Glutamatergic neuron (in vitro differentiated cells): ENCODE measurements around the gene SPATA19. TPM values are rescaled to one million over a fixed set of nuclear protein-coding genes. Genes with fewer than 3 reads are reported as not detected.

ENCODE experiments used
- DNase-seq: peaks from one replicate; pipeline ENCODE4 v3.0.0; 2022
- H3K27ac Mint-ChIP-seq: one replicate; pipeline ENCODE4 v1.8.0; 2020; ENCODE audit warnings: mild to moderate bottlenecking, mixed read lengths, inconsistent platforms; ENCODE audit not compliant: unreplicated experiment
- H3K27me3 Mint-ChIP-seq: one replicate; pipeline ENCODE4 v1.8.0; 2020; ENCODE audit warnings: mild to moderate bottlenecking, moderate library complexity, mixed read lengths, inconsistent platforms; ENCODE audit not compliant: unreplicated experiment
- H3K36me3 Mint-ChIP-seq: one replicate; pipeline ENCODE4 v1.8.0; 2020; ENCODE audit warnings: mild to moderate bottlenecking, mixed read lengths, inconsistent platforms; ENCODE audit not compliant: unreplicated experiment
- H3K4me1 Mint-ChIP-seq: one replicate; pipeline ENCODE4 v1.8.0; 2020; ENCODE audit warnings: mild to moderate bottlenecking, low read depth, mixed read lengths, inconsistent platforms; ENCODE audit not compliant: unreplicated experiment
- H3K4me3 Mint-ChIP-seq: one replicate; pipeline ENCODE4 v1.8.0; 2020; ENCODE audit warnings: mild to moderate bottlenecking, mixed read lengths, inconsistent platforms; ENCODE audit not compliant: unreplicated experiment
- H3K9me3 Mint-ChIP-seq: one replicate; pipeline ENCODE4 v1.8.0; 2020; ENCODE audit warnings: mild to moderate bottlenecking, moderate library complexity, mixed read lengths, inconsistent platforms; ENCODE audit not compliant: unreplicated experiment
- total RNA-seq: library from RNA; stranded (reverse); fragmentation: NEBNext Ultra II Directional; extraction: Animal tissue kit (Norgen Biotek cat#: 25700); gene quantifications from one replicate; pipeline ENCODE4 v1.2.1, GENCODE V29; 2021; ENCODE audit not compliant: unreplicated experiment
- TF ChIP-seq, protein P1 (sequence below): fragments of 200-600 bp; sonication (generic); IDR thresholded peaks from one replicate; pipeline ENCODE4 v1.5.0; 2021; ENCODE audit not compliant: partially characterized antibody, unreplicated experiment

The SPATA19 gene
- total RNA-seq, 1 donor from 2014 or later = not detected

GRCh38 chr11:133814588-133815100 lies 30.7 kb downstream of the SPATA19 start:
- Mint-ChIP-seq H3K27me3 (no peaks in the 10 kb centered on the region), H3K4me3 (no peak overlapping the region), H3K36me3 (no peaks in the 10 kb centered on the region), H3K9me3 (peaks cover 4% of the 10 kb centered on the region), H3K27ac (no peak overlapping the region), H3K4me1 (peaks cover 20% of the 10 kb centered on the region)
- no peak for DNase-seq
- TF ChIP-seq, protein P1, sequence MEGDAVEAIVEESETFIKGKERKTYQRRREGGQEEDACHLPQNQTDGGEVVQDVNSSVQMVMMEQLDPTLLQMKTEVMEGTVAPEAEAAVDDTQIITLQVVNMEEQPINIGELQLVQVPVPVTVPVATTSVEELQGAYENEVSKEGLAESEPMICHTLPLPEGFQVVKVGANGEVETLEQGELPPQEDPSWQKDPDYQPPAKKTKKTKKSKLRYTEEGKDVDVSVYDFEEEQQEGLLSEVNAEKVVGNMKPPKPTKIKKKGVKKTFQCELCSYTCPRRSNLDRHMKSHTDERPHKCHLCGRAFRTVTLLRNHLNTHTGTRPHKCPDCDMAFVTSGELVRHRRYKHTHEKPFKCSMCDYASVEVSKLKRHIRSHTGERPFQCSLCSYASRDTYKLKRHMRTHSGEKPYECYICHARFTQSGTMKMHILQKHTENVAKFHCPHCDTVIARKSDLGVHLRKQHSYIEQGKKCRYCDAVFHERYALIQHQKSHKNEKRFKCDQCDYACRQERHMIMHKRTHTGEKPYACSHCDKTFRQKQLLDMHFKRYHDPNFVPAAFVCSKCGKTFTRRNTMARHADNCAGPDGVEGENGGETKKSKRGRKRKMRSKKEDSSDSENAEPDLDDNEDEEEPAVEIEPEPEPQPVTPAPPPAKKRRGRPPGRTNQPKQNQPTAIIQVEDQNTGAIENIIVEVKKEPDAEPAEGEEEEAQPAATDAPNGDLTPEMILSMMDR = no peak

- no peak for DNase-seq
- Mint-ChIP-seq H3K36me3 (no peaks in the 10 kb centered on the region), H3K27me3 (no peaks in the 10 kb centered on the region), H3K4me1 (peaks cover 13% of the 10 kb centered on the region), H3K9me3 (peaks cover 4% of the 10 kb centered on the region), H3K27ac (no peak overlapping the region), H3K4me3 (no peak overlapping the region)
- TF ChIP-seq, protein P1 = no peak
Observed at GRCh38 chr11:133811850-133812685, 33.2 kb downstream of the SPATA19 start.

DNA sequence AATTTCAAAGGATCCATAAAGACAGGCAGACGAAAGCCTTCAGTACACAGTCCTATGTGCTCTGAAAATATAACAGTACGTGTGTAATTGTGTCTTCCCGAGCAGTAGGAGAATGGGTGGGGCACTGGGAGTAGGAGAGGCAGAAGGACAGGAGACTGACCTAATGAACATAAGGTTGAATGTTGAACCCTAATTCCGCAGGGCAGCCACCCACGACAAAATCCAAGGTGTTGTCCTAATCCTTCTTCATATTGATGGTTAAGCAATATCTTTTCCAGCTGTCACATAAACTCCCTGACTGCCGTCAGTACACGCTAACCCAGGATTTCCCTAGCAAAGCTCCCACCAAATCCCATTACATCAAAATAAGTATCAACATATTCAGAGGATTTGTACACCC lies 34.5 kb downstream of the SPATA19 start:
- H3K27me3 Mint-ChIP-seq = no peaks in the 10 kb centered on the region
- TF ChIP-seq, protein P1 = no peak
- H3K36me3 Mint-ChIP-seq = no peaks in the 10 kb centered on the region
- no peak overlapping the region for H3K27ac Mint-ChIP-seq
- DNase-seq = no peak
- peaks cover 2% of the 10 kb centered on the region for H3K9me3 Mint-ChIP-seq
- H3K4me3 Mint-ChIP-seq = no peak overlapping the region
- peaks cover 4% of the 10 kb centered on the region for H3K4me1 Mint-ChIP-seq

DNA sequence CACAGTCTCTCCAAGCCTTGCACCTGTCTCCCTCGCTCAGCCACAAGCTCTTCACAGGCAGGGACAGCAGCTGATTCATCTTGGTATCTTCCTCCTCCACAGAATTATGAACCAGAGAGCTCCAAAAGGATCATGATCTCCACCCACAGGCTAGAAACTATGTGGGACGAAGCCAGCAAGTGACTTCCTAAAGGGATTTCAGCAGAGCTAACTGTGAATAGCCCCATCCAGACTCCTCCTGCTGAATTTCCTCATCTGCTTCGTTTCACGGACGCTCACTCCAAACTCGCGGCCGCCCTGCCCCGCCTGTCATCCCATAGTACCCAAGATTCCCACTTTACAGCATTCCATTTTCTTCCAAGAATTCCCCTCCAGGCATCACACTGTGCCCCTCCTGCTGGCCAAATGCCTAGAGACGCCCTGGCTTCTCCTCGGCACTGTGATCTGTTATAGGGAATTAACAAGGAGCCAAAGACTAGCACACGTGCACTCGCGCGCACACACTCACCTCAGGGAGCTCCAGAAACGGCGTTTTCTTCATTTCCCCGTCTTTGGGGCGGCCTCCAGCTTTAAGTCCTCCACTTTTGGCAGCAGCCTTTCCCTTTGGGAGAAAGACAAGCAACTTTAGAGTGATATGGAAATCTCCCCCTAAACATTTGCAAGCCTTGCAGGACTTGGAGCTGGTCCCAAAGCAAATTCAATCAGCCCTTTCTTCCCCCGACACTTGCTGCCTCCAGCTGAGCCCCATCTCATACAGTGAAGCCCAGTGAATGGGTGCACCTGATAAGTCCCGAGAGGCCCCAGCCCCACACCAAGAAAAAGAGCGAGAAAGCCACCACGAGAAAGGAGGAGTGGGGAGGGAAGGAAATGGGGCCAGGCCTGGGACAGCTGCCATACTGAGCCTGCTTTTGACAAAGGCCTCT lies 35.5 kb downstream of the SPATA19 start:
- H3K27me3 Mint-ChIP-seq = no peaks in the 10 kb centered on the region
- TF ChIP-seq, protein P1 = no peak
- H3K9me3 Mint-ChIP-seq = no peaks in the 10 kb centered on the region
- H3K4me3 Mint-ChIP-seq = no peak overlapping the region
- H3K27ac Mint-ChIP-seq = no peak overlapping the region
- no peaks in the 10 kb centered on the region for H3K36me3 Mint-ChIP-seq
- H3K4me1 Mint-ChIP-seq = no peaks in the 10 kb centered on the region
- no peak for DNase-seq
